SU-DHL-6 (cell line): ENCODE results near the gene TTC12.

Experiments used
- EZH2phosphoT487 ChIP-seq: fragments of 200-600 bp; sonication (generic), shearing (Covaris generic); conservative IDR thresholded peaks from 2 replicates; pipeline ENCODE4 v1.6.1; 2018; ENCODE audit warnings: mild to moderate bottlenecking, antibody characterized with exemption, low read length, moderate library complexity, mixed read lengths
- TF ChIP-seq, protein P1 (sequence below): fragments of 200-600 bp; sonication (generic); IDR thresholded peaks from one replicate; pipeline ENCODE4 v1.5.1; 2017; ENCODE audit warnings: antibody characterized with exemption, mild to moderate bottlenecking, low read length, moderate library complexity; ENCODE audit not compliant: insufficient read depth, poor library complexity, severe bottlenecking

GRCh38 chr11:113384551-113384950 lies 70.2 kb downstream of the TTC12 start:
- TF ChIP-seq, protein P1, sequence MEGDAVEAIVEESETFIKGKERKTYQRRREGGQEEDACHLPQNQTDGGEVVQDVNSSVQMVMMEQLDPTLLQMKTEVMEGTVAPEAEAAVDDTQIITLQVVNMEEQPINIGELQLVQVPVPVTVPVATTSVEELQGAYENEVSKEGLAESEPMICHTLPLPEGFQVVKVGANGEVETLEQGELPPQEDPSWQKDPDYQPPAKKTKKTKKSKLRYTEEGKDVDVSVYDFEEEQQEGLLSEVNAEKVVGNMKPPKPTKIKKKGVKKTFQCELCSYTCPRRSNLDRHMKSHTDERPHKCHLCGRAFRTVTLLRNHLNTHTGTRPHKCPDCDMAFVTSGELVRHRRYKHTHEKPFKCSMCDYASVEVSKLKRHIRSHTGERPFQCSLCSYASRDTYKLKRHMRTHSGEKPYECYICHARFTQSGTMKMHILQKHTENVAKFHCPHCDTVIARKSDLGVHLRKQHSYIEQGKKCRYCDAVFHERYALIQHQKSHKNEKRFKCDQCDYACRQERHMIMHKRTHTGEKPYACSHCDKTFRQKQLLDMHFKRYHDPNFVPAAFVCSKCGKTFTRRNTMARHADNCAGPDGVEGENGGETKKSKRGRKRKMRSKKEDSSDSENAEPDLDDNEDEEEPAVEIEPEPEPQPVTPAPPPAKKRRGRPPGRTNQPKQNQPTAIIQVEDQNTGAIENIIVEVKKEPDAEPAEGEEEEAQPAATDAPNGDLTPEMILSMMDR, result no peak
- no peak for TF ChIP-seq EZH2phosphoT487
